GM10248 (cell line): ENCODE data around the gene HAP1.

Source experiments
- CTCF ChIA-PET: fragments of 300-600 bp; sonication (Branson Sonifier 250); formaldehyde crosslinking; extraction: SDS; loops from one replicate; lab custom pipeline; 2021; ENCODE audit warnings: antibody characterized with exemption; lab: Yijun Ruan, JAX
- POLR2A ChIA-PET: fragments of 350-650 bp; sonication (Branson Sonifier 250); formaldehyde crosslinking; extraction: SDS; loops from one replicate; lab custom pipeline; 2020; ENCODE audit warnings: antibody characterized with exemption; lab: Yijun Ruan, JAX
- DNase-seq: peaks from one replicate; pipeline ENCODE4 v3.0.0; 2012; ENCODE audit errors: extremely low spot score
- CTCF ChIP-seq: IDR thresholded peaks from 2 replicates; pipeline ENCODE4 v1.5.1; 2012; ENCODE audit warnings: mild to moderate bottlenecking, low read depth; ENCODE audit errors: extremely low read depth, missing control alignments, control extremely low read depth

The HAP1 gene

GRCh38 chr17:41754066-41754465 lies 19.6 kb upstream of the HAP1 start:
- DNase-seq = no peak
- ChIA-PET CTCF (interaction anchor here (1.3 kb wide), 1 partner anchor 16 kb away, joined by 4 read pairs; no protein-coding TSS in a partner anchor), POLR2A (no interaction called here)
- no peak for TF ChIP-seq CTCF

- TF ChIP-seq CTCF = no peak
- ChIA-PET CTCF (interaction anchor here (1.8 to 2.1 kb wide), 3 partner anchors 13 to 50 kb away, joined by 4 to 10 read pairs (median 6); no protein-coding TSS in a partner anchor), POLR2A (no interaction called here)
Observed at GRCh38 chr17:41751288-41751687, 16.8 kb upstream of the HAP1 start.

GRCh38 chr17:41750862-41751261 lies 16.4 kb upstream of the HAP1 start:
- ChIA-PET CTCF (interaction anchor here (1.8 to 2.1 kb wide), 3 partner anchors 13 to 51 kb away, joined by 4 to 10 read pairs (median 6); no protein-coding TSS in a partner anchor), POLR2A (no interaction called here)
- TF ChIP-seq CTCF = no peak
- DNase-seq = no peak

More at GRCh38 chr17:41751288-41751687, 16.8 kb upstream of the HAP1 start:
- no peak for DNase-seq

GRCh38 chr17:41748275-41748674 lies 13.8 kb upstream of the HAP1 start:
- ChIA-PET POLR2A (interaction anchor here (0.6 kb wide), 1 partner anchor 14 kb away, joined by 3 read pairs; no protein-coding TSS in a partner anchor), CTCF (no interaction called here)
- no peak for TF ChIP-seq CTCF
- DNase-seq = no peak

GRCh38 chr17:41741709-41742108 lies 7.3 kb upstream of the HAP1 start:
- no peak for TF ChIP-seq CTCF
- CTCF ChIA-PET = interaction anchor here (1.5 to 2.9 kb wide), 3 partner anchors 45 to 60 kb away, joined by 4 to 24 read pairs (median 4); partner anchors contain the start of gene JUP
- POLR2A ChIA-PET = no interaction called here

GRCh38 chr17:41740506-41740905 lies 6.1 kb upstream of the HAP1 start:
- DNase-seq = no peak
- POLR2A ChIA-PET = no interaction called here
- CTCF ChIA-PET = interaction anchor here (1.3 to 2.9 kb wide), 3 partner anchors 46 to 61 kb away, joined by 4 to 24 read pairs (median 4); partner anchors contain the start of gene JUP
- no peak for TF ChIP-seq CTCF

More at GRCh38 chr17:41741709-41742108, 7.3 kb upstream of the HAP1 start:
- DNase-seq = no peak
